HG03342 (cell line): ENCODE data around the gene TRAF4.

ENCODE experiments used
- ATAC-seq: cut with Tn5 transposase; IDR thresholded peaks from one replicate; pipeline ENCODE4 v1.9.1; 2021; ENCODE audit warnings: mild to moderate bottlenecking, moderate library complexity; ENCODE audit not compliant: unreplicated experiment

Gene TRAF4

DNA sequence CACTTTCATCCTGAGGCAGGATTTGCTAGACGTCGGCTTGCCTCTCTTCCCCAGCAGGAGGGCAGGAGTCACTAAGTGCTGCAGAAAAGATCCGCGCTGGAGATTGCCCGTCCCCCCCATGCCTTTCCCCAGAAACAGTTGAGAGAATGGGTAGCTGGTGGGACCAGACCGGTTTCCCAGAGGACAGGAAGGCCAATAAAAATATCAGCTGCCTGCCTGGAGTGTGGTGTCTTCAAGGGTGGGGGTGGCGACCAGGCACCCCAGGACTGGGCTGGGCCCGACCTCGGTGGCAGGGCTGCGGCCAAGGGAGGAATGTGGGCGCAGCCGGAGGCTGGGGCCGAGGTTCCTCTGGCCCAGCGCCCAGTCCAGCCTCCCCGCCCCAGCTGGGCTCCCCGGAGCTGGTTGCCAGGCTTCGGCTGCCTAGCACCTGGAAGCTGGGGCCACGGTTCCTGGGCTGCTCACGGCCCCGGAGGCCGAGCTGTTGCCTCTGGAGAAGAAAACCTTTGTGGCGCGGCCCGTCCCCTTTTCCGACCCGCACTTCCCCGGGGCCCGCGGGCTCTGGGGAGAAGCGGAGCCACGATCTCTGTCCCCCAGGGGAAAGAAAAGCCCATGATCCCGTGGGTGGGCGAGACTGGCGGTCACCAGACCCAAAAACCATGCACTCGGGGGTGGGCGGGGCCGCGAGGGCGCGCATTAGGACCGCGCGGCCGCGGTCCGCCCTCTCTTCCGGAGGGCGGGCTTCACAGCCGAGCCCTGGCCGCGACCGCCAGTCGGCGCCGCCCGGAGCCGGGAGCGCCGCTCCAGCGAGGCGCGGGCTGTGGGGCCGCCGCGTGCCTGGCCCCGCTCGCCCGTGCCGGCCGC lies at the start of gene TRAF4:
TSS of gene TRAF4 (plus strand) at position 769 of the 861 bp plus-strand sequence. CDS start 102 bp downstream, outside the sequence.
- ATAC-seq = peak; percentile 60

DNA sequence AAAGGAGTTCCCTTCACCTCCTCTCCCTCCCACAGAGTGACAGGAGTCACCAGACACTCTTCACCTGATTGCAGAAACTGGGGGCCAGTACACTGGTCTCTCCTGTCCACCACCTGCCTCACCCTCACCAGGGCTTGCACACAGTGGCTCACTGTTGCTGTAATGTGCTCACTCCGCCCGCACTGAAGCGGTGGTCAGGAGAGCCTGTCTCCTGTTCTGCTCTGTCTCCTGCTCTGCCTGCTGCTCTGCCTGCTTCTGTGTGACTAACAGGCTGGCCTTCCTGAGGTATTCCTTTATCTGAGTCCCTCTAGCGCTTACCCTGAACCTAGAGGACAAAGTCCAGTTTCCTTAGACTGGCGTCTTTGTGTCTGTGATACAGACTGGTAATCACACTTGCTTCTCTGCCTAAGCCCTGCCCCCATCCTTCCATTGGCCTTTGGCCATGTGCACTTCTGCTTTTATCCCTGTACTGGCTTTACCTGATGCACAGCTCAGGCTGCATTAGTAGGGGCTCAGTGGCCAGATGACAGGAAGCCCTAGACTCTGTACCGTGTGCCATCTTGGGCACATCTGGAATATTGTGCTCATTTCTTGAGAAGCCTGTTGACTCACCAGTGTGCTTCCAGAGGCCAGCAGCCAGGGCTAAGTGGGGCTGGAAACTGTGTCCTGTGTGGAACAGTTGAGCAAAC lies 45.4 kb upstream of the TRAF4 start:
- ATAC-seq = no peak

DNA sequence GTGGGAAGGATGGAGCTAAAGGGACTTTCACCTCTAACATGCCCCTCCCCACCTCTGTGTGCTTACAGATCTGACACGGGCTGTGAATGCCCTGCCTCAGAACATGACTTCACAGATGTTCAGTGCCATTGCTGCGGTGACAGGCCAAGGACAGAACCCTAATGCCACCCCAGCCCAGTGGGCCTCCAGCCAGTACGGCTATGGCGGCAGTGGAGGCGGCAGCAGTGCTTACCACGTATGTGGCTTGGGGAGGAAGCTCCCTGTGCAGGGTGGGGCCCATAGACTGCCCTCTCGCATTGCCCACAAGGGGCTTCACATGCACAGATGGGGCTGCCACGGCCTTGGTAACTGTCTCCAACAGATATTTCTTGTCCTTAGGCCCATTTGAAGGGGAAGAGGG lies 43.5 kb upstream of the TRAF4 start:
- ATAC-seq = no peak

DNA sequence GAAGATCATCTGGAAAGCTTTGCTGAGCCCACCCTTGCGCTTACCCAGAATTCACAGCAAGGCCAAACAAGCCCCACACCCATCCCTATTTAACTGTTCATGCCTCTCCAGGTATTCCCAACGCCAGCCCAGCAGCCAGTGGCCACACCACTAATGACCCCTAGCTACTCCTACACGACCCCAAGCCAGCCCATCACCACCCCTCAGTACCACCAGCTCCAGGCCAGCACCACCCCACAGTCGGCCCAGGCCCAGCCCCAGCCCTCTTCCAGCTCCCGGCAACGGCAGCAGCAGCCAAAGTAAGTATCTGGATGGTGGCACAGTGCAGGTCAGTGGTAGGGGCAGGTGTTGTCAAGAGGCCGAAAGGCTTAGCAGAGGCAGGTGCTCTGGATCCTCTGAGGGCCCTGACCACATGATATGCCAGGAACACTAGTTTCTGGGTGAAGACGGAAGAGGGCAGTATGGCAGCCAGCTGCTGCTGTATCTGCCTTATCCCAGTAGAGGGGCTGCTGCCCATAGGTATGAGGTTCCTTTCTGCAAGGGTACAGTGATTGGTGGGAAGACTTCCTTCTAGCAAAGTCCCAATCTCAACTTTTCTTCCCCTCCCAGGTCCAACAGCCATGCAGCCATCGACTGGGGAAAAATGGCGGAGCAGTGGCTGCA lies 42.9 kb upstream of the TRAF4 start:
- no peak for ATAC-seq

DNA sequence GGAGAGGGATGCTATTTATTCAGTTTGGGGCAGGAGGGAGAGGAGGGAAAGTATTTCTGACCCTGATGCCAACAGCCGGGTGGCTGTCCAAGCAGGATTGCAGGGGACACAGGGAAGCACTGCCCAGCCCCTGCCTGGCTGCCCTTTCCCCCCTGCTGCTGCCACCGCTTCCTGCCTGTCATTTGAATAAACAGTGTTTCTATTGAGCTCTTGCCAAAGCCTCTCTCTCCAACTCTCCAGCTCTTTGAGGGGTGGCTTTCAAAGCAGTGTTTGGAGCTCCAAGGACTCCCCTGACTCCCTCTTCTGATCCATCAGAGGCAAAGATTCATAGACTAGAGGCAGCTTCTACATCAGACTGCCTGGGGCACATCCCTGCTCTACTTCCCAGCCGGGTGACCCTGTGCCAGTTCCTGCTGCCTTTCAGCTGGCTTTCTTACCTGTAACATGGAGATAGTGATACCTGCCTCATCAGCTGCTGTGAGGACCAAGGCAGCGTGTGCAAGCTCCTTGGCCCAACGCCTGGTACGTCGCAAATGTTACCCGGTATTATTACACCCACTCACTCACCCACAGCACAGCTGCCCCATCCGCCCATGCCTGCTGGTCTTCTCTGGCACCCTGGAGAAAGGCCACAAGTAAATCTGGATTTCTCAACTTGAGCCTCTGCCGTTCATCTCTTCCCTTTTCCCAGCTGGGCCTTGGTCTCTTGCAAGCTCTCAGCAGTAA lies 41.6 kb upstream of the TRAF4 start:
- no peak for ATAC-seq

DNA sequence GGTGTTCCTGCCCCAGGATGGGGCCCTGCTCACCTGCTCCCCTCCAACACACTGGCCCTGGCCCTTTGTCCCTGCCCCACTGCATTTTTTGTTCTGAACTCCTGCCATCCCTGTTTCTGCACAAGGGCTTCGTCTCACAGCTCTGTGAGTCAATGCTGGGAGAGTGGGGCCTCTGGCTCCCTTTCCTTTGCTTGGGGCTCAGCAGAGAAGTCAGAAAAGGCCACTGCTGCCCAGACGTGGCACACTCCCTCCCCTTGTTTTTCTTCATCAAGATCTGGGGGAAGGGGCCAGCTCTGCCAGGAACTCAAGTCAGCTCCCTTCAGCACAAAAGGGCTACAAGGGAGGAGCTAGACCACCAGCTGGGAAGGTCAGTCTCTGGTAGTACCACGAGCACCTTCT lies 41.1 kb upstream of the TRAF4 start:
- no peak for ATAC-seq

- ATAC-seq = no peak
Observed at GRCh38 chr17:28703552-28704218, 40.1 kb upstream of the TRAF4 start.

DNA sequence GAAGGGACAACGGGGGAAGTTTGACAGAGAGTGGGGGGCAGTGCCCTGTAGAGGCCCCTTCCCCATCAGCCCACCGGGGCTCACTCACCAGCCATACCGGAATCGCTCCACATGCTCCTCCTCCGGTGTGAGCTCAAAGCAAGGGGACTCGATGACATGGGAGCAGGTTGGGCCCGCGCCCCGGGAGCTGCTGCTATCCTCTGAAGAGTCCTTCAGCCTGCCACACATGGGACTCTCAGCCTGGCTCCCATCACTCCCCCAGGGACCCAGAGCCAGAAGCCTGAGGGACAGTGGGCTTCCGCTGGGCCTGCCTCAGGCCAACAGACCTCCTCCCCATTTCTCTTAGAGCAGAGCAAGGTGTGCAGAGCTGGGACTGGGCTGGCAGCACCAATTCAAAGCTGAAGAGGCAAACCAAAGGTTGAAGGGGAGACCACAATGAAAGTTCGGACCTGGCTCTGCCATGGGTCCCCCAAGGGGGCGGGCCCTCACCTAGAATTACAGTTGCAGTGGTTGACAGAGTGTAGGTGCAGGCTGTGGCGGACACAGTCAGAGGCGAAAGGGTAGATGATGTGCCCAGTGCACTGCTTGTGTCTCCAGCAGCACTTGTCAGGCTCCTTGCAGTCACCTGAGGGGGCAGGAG lies 39.5 kb upstream of the TRAF4 start:
- ATAC-seq = no peak

GRCh38 chr17:28705074-28705659 lies 38.6 kb upstream of the TRAF4 start:
- ATAC-seq = no peak

DNA sequence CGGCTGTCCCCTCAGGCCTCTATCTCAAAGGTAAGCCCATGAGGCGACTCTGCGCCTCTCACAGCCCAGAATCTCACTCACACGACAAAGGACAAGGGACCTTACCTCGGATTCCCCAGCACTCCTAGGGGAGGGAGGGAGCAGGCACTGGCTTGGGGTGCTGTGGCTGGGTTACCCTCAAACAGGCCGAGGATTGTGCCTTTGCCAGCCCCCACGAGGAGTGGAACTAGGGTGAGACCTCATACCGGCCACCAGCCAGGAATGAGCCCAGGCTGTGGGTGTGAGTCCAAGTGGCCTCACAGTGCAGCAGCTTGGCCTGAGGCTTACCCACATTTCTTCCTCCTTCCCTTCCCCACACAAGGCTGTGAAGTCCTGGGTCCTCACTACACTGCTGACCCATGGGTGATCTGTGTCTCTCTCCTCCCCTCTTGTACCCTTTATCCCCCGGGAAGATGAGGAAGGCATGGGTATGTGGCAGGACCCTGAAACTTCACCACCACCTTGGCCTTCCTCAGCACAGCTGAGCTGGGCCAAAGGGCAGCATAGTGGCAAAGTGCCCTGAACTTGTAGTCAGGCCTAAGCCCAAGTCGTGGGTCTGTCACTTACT lies 38.0 kb upstream of the TRAF4 start:
- no peak for ATAC-seq

- no peak for ATAC-seq
Observed at GRCh38 chr17:28706471-28707338, 37.1 kb upstream of the TRAF4 start.

DNA sequence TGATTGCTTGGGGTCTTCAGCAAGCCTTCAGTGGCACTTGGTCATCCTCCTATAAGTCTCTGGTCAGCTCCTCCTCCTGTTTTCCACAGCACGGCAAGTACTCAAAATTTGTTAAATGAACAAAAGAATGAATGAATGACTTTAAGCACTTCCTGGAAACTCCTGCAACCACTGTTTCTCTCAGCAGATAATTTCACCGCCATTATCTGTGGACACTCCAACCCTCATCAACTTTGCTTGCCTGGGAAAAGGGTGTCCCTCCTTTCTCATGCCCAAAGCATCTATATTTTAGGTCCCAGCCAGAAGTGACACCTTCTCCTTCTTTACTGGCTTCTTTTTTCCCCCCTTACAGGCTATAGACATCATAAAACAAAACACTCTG lies 36.5 kb upstream of the TRAF4 start:
- ATAC-seq = no peak

- ATAC-seq = peak; percentile 69
Observed at GRCh38 chr17:28710861-28711722, 32.7 kb upstream of the TRAF4 start.

- peak; percentile 25 for ATAC-seq
Observed at GRCh38 chr17:28711723-28712031, 32.1 kb upstream of the TRAF4 start, which contains the start of gene PROCA1. Gene PROCA1 (minus strand): TSS chr17:28711888. CDS start chr17:28711660, 228 bp downstream.

- ATAC-seq = no peak
Observed at GRCh38 chr17:28712032-28712704, 31.6 kb upstream of the TRAF4 start.

DNA sequence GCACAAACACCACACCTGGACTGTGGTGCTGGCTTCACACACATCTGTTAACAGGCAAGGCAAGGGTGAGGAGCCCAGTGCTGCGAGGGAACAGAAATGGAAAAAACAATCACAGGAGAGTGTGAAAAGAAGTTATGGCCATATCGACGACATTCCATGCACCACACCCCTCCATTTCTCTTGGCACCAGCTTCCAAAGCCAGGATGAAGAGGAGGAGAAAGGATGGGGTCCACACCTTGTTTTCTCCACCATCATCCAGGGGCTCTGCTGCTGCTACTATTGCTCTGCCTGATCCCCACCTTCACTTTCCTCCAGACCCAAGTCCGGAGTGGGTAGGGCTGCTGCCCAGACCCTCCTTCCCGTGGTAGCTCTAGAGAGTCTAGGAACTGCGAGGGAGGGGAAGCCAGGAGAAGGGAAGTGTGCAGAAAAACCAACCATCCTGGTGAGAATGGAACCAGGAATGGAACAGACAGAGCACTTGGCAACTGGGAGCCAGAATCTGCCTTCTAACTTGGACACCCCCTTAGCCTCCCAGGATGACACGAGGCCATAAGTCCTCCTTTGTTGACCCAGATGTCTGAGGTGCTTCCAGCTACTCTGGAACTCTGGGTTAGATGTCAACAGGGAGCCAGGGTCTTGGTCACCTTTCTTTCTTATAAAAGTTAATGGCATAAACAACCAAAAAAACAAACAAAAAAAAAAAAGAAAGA lies 31.0 kb upstream of the TRAF4 start:
- no peak for ATAC-seq
